HCT116 (cell line): Measurements from ENCODE around the gene SDK1. TPM values are rescaled to one million over a fixed set of nuclear protein-coding genes. Genes with fewer than 3 reads are reported as not detected.
"Not testable (repeated sequence)": the region's sequence is repeated elsewhere in the genome, so short reads cannot be mapped to it uniquely, and the experiment has no call there.

Experiments used
- ATAC-seq: fragments of 200-7000 bp; cut with Tn5 transposase; 2 replicates; pipeline ENCODE4 v1.9.1; 2020; ENCODE audit warnings: mild to moderate bottlenecking, moderate library complexity
- BruUV-seq: library from RNA; stranded (reverse); fragments of 400-500 nt; replicated peaks from 2 replicates; lab custom pipeline; 2021; lab: Mats Ljungman, UMichigan
- CTCF ChIA-PET: fragments of 300-600 bp; sonication (Branson Sonifier 250); formaldehyde crosslinking; loops from one replicate; lab custom pipeline; 2021; ENCODE audit warnings: antibody characterized with exemption; lab: Charles Lee
- POLR2A ChIA-PET: fragments of 300-600, 350-600 bp; sonication (Branson Sonifier 250); formaldehyde crosslinking; loops from one replicate; lab custom pipeline; 2021; ENCODE audit warnings: antibody characterized with exemption; lab: Charles Lee
- RAD21 ChIA-PET, 2 experiments: fragments of 300-600 bp; sonication (Branson Sonifier 250); formaldehyde crosslinking; loops; one replicate each; lab custom pipeline; 2023; ENCODE audit warnings: low total read pairs in 2 of 2; ENCODE audit not compliant: uncharacterized antibody in 2 of 2, unreplicated experiment in 2 of 2, low non-redundant PET in 1 of 2; lab: Charles Lee
- DNase-seq: peaks from one replicate; pipeline ENCODE4 v3.0.0-alpha.2; 2010; ENCODE audit warnings: low read depth, low spot score
- H2AFZ ChIP-seq: fragments of 200-600 bp; shearing (Covaris generic), sonication (generic); 2 replicates; pipeline ENCODE4 v1.6.1; 2017; ENCODE audit warnings: low read depth, mixed run types, mixed read lengths, antibody characterized with exemption, low read length; ENCODE audit not compliant: poor library complexity, severe bottlenecking
- H3K27ac ChIP-seq: 2 replicates; pipeline ENCODE4 v1.5.1; 2012; ENCODE audit warnings: low read depth, low read length
- H3K27me3 ChIP-seq: fragments of 200-600 bp; sonication (generic); 2 replicates; pipeline ENCODE4 v1.6.1; 2016; ENCODE audit warnings: mixed run types, low read length, mixed read lengths; ENCODE audit not compliant: insufficient read depth
- H3K36me3 ChIP-seq, 2 experiments: fragments of 200-500 bp in 1 of 2; fragments of 200-600 bp in 1 of 2; sonication (Bioruptor generic) in 1 of 2; sonication (generic) in 1 of 2; 2 replicates each; pipeline versions ENCODE4 v1.5.1 to v1.6.1; 2014 to 2016; ENCODE audit warnings: low read length in 2 of 2, inconsistent platforms in 1 of 2, mixed read lengths in 1 of 2, mixed run types in 1 of 2; ENCODE audit not compliant: insufficient read depth in 2 of 2, control insufficient read depth in 1 of 2
- H3K4me1 ChIP-seq, 2 experiments: fragments of 200-600 bp in 1 of 2; sonication (generic) in 1 of 2; 2 replicates each; pipeline versions ENCODE4 v1.5.1 to v1.6.1; 2012 to 2017; ENCODE audit warnings: low read length in 2 of 2, inconsistent platforms in 1 of 2, mild to moderate bottlenecking in 1 of 2, mixed read lengths in 1 of 2, mixed run types in 1 of 2, moderate library complexity in 1 of 2; ENCODE audit not compliant: insufficient read depth in 2 of 2, control insufficient read depth in 1 of 2
- H3K4me2 ChIP-seq: fragments of 200-600 bp; sonication (generic); 2 replicates; pipeline ENCODE4 v1.6.1; 2017; ENCODE audit warnings: mixed run types, low read length, mixed read lengths
- H3K4me3 ChIP-seq, 2 experiments: fragments of 200-600 bp in 1 of 2; sonication (generic) in 1 of 2; replicated peaks in 1 of 2; 2 replicates each; pipeline ENCODE4 v1.5.1; 2011 to 2016; ENCODE audit warnings: low read length in 2 of 2, control low read depth in 1 of 2, low read depth in 1 of 2, mild to moderate bottlenecking in 1 of 2, mixed read lengths in 1 of 2, mixed run types in 1 of 2
- H3K79me2 ChIP-seq: fragments of 200-600 bp; sonication (generic); 2 replicates; pipeline ENCODE4 v1.6.1; 2017; ENCODE audit warnings: mild to moderate bottlenecking, mixed run types, low read length, moderate library complexity, mixed read lengths; ENCODE audit not compliant: insufficient read depth
- H3K9ac ChIP-seq: fragments of 200-600 bp; sonication (generic); 2 replicates; pipeline ENCODE4 v1.6.1; 2016; ENCODE audit warnings: low read length, mixed read lengths
- H3K9me2 ChIP-seq: fragments of 200-600 bp; sonication (generic), shearing (Covaris generic); 2 replicates; pipeline ENCODE4 v1.6.1; 2017; ENCODE audit warnings: mixed run types, mild to moderate bottlenecking, moderate library complexity; ENCODE audit not compliant: insufficient read depth
- H3K9me3 ChIP-seq, 2 experiments: fragments of 200-500 bp in 1 of 2; fragments of 200-600 bp in 1 of 2; sonication (Bioruptor generic) in 1 of 2; sonication (generic) in 1 of 2; 2 replicates each; pipeline ENCODE4 v1.6.1; 2014 to 2017; ENCODE audit warnings: low read length in 2 of 2, mixed read lengths in 2 of 2, inconsistent platforms in 1 of 2, low read depth in 1 of 2, mild to moderate bottlenecking in 1 of 2, mixed run types in 1 of 2, moderate library complexity in 1 of 2; ENCODE audit not compliant: control insufficient read depth in 1 of 2, insufficient read depth in 1 of 2
- H4K20me1 ChIP-seq: fragments of 200-600 bp; sonication (generic), shearing (Covaris generic); 2 replicates; pipeline ENCODE4 v1.6.1; 2017; ENCODE audit warnings: mixed run types, mild to moderate bottlenecking, moderate library complexity; ENCODE audit not compliant: insufficient read depth
- CEBPB ChIP-seq: IDR thresholded peaks from 2 replicates; pipeline ENCODE4 v1.6.1; 2012; ENCODE audit warnings: low read depth
- EZH2 ChIP-seq: fragments of 200-600 bp; sonication (generic); IDR thresholded peaks from 2 replicates; pipeline ENCODE4 v1.6.1; 2017; ENCODE audit warnings: antibody characterized with exemption, mixed run types
- FOSL1 ChIP-seq: IDR thresholded peaks from 2 replicates; pipeline ENCODE4 v1.6.1; 2012; ENCODE audit warnings: low read depth
- MAX ChIP-seq: IDR thresholded peaks from 2 replicates; pipeline ENCODE4 v1.6.1; 2012
- POLR2AphosphoS5 ChIP-seq: IDR thresholded peaks from 2 replicates; pipeline ENCODE4 v1.6.1; 2011; ENCODE audit warnings: mild to moderate bottlenecking, low read depth, low read length, moderate library complexity
- YY1 ChIP-seq: IDR thresholded peaks from 2 replicates; pipeline ENCODE4 v1.6.1; 2011; ENCODE audit warnings: low read length, low read depth, moderate library complexity, mild to moderate bottlenecking; ENCODE audit not compliant: insufficient replicate concordance; ENCODE audit errors: extremely low read depth
- ZNF274 ChIP-seq: fragments of 200-500 bp; sonication (Bioruptor generic); IDR thresholded peaks from 2 replicates; pipeline ENCODE4 v1.6.1; 2014; ENCODE audit warnings: mild to moderate bottlenecking, low read depth, low read length, inconsistent platforms
- intact Hi-C: fragments of 100-400 bp; cut with micrococcal nuclease; formaldehyde crosslinking; loops from 2 replicates; pipeline ENCODE4 v1.10.0; 2022
- total RNA-seq: library from RNA; stranded (reverse); gene quantifications from one replicate; pipeline ENCODE4 v1.2.1, GENCODE V29; 2021; ENCODE audit not compliant: unreplicated experiment
- TF ChIP-seq, protein P1 (sequence below): IDR thresholded peaks from 2 replicates; pipeline ENCODE4 v1.6.1; 2011; ENCODE audit warnings: mild to moderate bottlenecking, low read length, moderate library complexity; ENCODE audit not compliant: insufficient replicate concordance; ENCODE audit errors: extremely low read depth
- TF ChIP-seq, protein P2 (sequence below): IDR thresholded peaks from 2 replicates; pipeline ENCODE4 v1.6.1; 2012
- TF ChIP-seq, protein P3 (sequence below), 3 experiments: fragments of 200-600 bp in 1 of 3; sonication (generic) in 1 of 3; IDR thresholded peaks in 2 of 3; conservative IDR thresholded peaks in 1 of 3; 2 replicates each; pipeline ENCODE4 v1.5.1; 2012 to 2017; ENCODE audit warnings: low read depth in 2 of 3, low read length in 2 of 3, antibody characterized with exemption in 1 of 3, borderline replicate concordance in 1 of 3, control low read depth in 1 of 3, mild to moderate bottlenecking in 1 of 3, mixed read lengths in 1 of 3, mixed run types in 1 of 3, moderate library complexity in 1 of 3; ENCODE audit not compliant: insufficient read depth in 1 of 3

Gene SDK1
- total RNA-seq, 1 experiment from 2014 or later: 0.05 TPM

- TF ChIP-seq, protein P1, sequence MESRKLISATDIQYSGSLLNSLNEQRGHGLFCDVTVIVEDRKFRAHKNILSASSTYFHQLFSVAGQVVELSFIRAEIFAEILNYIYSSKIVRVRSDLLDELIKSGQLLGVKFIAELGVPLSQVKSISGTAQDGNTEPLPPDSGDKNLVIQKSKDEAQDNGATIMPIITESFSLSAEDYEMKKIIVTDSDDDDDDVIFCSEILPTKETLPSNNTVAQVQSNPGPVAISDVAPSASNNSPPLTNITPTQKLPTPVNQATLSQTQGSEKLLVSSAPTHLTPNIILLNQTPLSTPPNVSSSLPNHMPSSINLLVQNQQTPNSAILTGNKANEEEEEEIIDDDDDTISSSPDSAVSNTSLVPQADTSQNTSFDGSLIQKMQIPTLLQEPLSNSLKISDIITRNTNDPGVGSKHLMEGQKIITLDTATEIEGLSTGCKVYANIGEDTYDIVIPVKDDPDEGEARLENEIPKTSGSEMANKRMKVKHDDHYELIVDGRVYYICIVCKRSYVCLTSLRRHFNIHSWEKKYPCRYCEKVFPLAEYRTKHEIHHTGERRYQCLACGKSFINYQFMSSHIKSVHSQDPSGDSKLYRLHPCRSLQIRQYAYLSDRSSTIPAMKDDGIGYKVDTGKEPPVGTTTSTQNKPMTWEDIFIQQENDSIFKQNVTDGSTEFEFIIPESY: no peak
- TF ChIP-seq POLR2AphosphoS5 (no peak), FOSL1 (no peak), ZNF274 (no peak), EZH2 (no peak), CEBPB (no peak), YY1 (no peak), MAX (no peak)
- TF ChIP-seq, protein P2, sequence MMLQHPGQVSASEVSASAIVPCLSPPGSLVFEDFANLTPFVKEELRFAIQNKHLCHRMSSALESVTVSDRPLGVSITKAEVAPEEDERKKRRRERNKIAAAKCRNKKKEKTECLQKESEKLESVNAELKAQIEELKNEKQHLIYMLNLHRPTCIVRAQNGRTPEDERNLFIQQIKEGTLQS: no peak
- TF ChIP-seq, protein P3, sequence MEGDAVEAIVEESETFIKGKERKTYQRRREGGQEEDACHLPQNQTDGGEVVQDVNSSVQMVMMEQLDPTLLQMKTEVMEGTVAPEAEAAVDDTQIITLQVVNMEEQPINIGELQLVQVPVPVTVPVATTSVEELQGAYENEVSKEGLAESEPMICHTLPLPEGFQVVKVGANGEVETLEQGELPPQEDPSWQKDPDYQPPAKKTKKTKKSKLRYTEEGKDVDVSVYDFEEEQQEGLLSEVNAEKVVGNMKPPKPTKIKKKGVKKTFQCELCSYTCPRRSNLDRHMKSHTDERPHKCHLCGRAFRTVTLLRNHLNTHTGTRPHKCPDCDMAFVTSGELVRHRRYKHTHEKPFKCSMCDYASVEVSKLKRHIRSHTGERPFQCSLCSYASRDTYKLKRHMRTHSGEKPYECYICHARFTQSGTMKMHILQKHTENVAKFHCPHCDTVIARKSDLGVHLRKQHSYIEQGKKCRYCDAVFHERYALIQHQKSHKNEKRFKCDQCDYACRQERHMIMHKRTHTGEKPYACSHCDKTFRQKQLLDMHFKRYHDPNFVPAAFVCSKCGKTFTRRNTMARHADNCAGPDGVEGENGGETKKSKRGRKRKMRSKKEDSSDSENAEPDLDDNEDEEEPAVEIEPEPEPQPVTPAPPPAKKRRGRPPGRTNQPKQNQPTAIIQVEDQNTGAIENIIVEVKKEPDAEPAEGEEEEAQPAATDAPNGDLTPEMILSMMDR (IDR thresholded peaks at IDR 0.05 in 2 of 3, conservative IDR thresholded peaks at IDR 0.05 in 1 of 3; ENCODE audit: borderline replicate concordance in 1 of 3, insufficient read depth in 1 of 3, low read depth in 2 of 3, low read length in 2 of 3): no peak
Observed at GRCh38 chr7:4236389-4236788, 935.3 kb downstream of the SDK1 start (continued).

GRCh38 chr7:4236873-4237272, 935.8 kb downstream of the SDK1 start:
- CTCF ChIA-PET, H3K27me3 ChIP-seq, H3K36me3 ChIP-seq, H3K79me2 ChIP-seq, POLR2A ChIA-PET, H3K4me3 ChIP-seq, H3K9ac ChIP-seq, H4K20me1 ChIP-seq, BruUV-seq, DNase-seq, intact Hi-C loops, H3K27ac ChIP-seq, ATAC-seq, H3K9me2 ChIP-seq, H2AFZ ChIP-seq, H3K9me3 ChIP-seq, H3K4me1 ChIP-seq, H3K4me2 ChIP-seq, RAD21 ChIA-PET: not testable (repeated sequence)
